Duodenal mucosa (tissue), 2 donors: Measurements from ENCODE around the gene TPRKB.
"Not testable (repeated sequence)": the region's sequence is repeated elsewhere in the genome, so short reads cannot be mapped to it uniquely, and the experiment has no call there.

Experiments used
- H3K27ac ChIP-seq: one replicate; pipeline ENCODE4 v1.7.0; 2013; ENCODE audit warnings: low read depth, low read length
- H3K27me3 ChIP-seq, 2 donors: one replicate each; pipeline ENCODE4 v1.7.0; 2013; ENCODE audit warnings: low read length in 2 of 2, control low read depth in 1 of 2; ENCODE audit not compliant: insufficient read depth in 2 of 2, control insufficient read depth in 1 of 2
- H3K36me3 ChIP-seq, 2 donors: one replicate each; pipeline ENCODE4 v1.7.0; 2013; ENCODE audit warnings: low read length in 2 of 2, control low read depth in 1 of 2; ENCODE audit not compliant: insufficient read depth in 2 of 2, control insufficient read depth in 1 of 2
- H3K4me1 ChIP-seq, 2 donors: one replicate each; pipeline ENCODE4 v1.7.0; 2013; ENCODE audit warnings: low read length in 2 of 2, control low read depth in 1 of 2; ENCODE audit not compliant: insufficient read depth in 2 of 2, control insufficient read depth in 1 of 2
- H3K4me3 ChIP-seq, 2 donors: one replicate each; pipeline ENCODE4 v1.7.0; 2013; ENCODE audit warnings: low read length in 2 of 2, low read depth in 1 of 2
- H3K9ac ChIP-seq, 2 donors: one replicate each; pipeline ENCODE4 v1.7.0; 2013; ENCODE audit warnings: low read length in 2 of 2, low read depth in 1 of 2
- H3K9me3 ChIP-seq, 2 donors: one replicate each; pipeline ENCODE4 v1.7.0; 2013; ENCODE audit warnings: low read length in 2 of 2, control low read depth in 1 of 2; ENCODE audit not compliant: control insufficient read depth in 1 of 2

Gene TPRKB

GRCh38 chr2:73717695-73718094 is 19.4 kb downstream of the TPRKB start:
- peaks cover 5 to 14% of the 10 kb centered on the region in 2 donors for H3K4me1 ChIP-seq
- H3K9me3 ChIP-seq, H3K9ac ChIP-seq, H3K27ac ChIP-seq, H3K27me3 ChIP-seq, H3K36me3 ChIP-seq, H3K4me3 ChIP-seq: not testable (repeated sequence)

- peaks cover 0 to 4% of the 10 kb centered on the region in 2 donors for H3K9me3 ChIP-seq
- H3K36me3 ChIP-seq = no peaks in the 10 kb centered on the region
- peaks cover 5 to 14% of the 10 kb centered on the region in 2 donors for H3K4me1 ChIP-seq
- no peak overlapping the region for H3K4me3 ChIP-seq
- no peaks in the 10 kb centered on the region for H3K27me3 ChIP-seq
- H3K27ac ChIP-seq = no peak overlapping the region
- H3K9ac ChIP-seq = no peak overlapping the region
Observed at GRCh38 chr2:73717251-73717606, 19.9 kb downstream of the TPRKB start.

GRCh38 chr2:73716543-73717250 is 20.4 kb downstream of the TPRKB start:
- peak overlapping the region in 1 of 2 donors; percentile 40 for H3K9ac ChIP-seq
- peak overlapping the region in 1 of 2 donors; percentile 7 for H3K4me3 ChIP-seq
- H3K27ac ChIP-seq = peak overlapping the region; percentile 32
- peaks cover 5 to 14% of the 10 kb centered on the region in 2 donors for H3K4me1 ChIP-seq
- no peaks in the 10 kb centered on the region for H3K36me3 ChIP-seq
- no peaks in the 10 kb centered on the region for H3K27me3 ChIP-seq
- peaks cover 0 to 4% of the 10 kb centered on the region in 2 donors for H3K9me3 ChIP-seq

- Histone ChIP-seq H3K9me3 (peaks cover 0 to 4% of the 10 kb centered on the region in 2 donors), H3K9ac (no peak overlapping the region), H3K4me1 (peaks cover 5 to 14% of the 10 kb centered on the region in 2 donors), H3K27ac (no peak overlapping the region), H3K36me3 (no peaks in the 10 kb centered on the region), H3K4me3 (no peak overlapping the region), H3K27me3 (no peaks in the 10 kb centered on the region)
Observed at GRCh38 chr2:73714091-73714490, 23.1 kb downstream of the TPRKB start.

GRCh38 chr2:73708527-73708926 is 28.6 kb downstream of the TPRKB start:
- Histone ChIP-seq H3K36me3 (no peaks in the 10 kb centered on the region), H3K9me3 (no peaks in the 10 kb centered on the region), H3K27ac (no peak overlapping the region), H3K4me1 (peaks cover 14 to 29% of the 10 kb centered on the region in 2 donors), H3K27me3 (no peaks in the 10 kb centered on the region), H3K9ac (no peak overlapping the region), H3K4me3 (no peak overlapping the region)

- Histone ChIP-seq H3K27ac (no peak overlapping the region), H3K27me3 (no peaks in the 10 kb centered on the region), H3K36me3 (no peaks in the 10 kb centered on the region), H3K4me3 (no peak overlapping the region), H3K4me1 (peaks cover 16 to 31% of the 10 kb centered on the region in 2 donors), H3K9ac (no peak overlapping the region), H3K9me3 (no peaks in the 10 kb centered on the region)
Observed at GRCh38 chr2:73707636-73708035, 29.5 kb downstream of the TPRKB start.

GRCh38 chr2:73707058-73707457 is 30.1 kb downstream of the TPRKB start:
- peaks cover 21 to 37% of the 10 kb centered on the region in 2 donors for H3K4me1 ChIP-seq
- no peaks in the 10 kb centered on the region for H3K9me3 ChIP-seq
- no peaks in the 10 kb centered on the region for H3K27me3 ChIP-seq
- H3K27ac ChIP-seq = no peak overlapping the region
- H3K9ac ChIP-seq = no peak overlapping the region
- H3K36me3 ChIP-seq = no peaks in the 10 kb centered on the region
- H3K4me3 ChIP-seq = no peak overlapping the region

- no peaks in the 10 kb centered on the region for H3K27me3 ChIP-seq
- H3K9me3 ChIP-seq = no peaks in the 10 kb centered on the region
- H3K27ac ChIP-seq = no peak overlapping the region
- no peaks in the 10 kb centered on the region for H3K36me3 ChIP-seq
- peaks cover 38 to 55% of the 10 kb centered on the region in 2 donors for H3K4me1 ChIP-seq
- no peak overlapping the region for H3K9ac ChIP-seq
- H3K4me3 ChIP-seq = no peak overlapping the region
Observed at GRCh38 chr2:73705091-73705490, 32.1 kb downstream of the TPRKB start.

- H3K4me3 ChIP-seq = no peak overlapping the region
- no peaks in the 10 kb centered on the region for H3K36me3 ChIP-seq
- no peak overlapping the region for H3K27ac ChIP-seq
- H3K9ac ChIP-seq = no peak overlapping the region
- no peaks in the 10 kb centered on the region for H3K27me3 ChIP-seq
- peaks cover 38 to 62% of the 10 kb centered on the region in 2 donors for H3K4me1 ChIP-seq
- H3K9me3 ChIP-seq = no peaks in the 10 kb centered on the region
Observed at GRCh38 chr2:73704285-73704684, 32.9 kb downstream of the TPRKB start.

- Histone ChIP-seq H3K9me3 (no peaks in the 10 kb centered on the region), H3K27ac (no peak overlapping the region)
Observed at GRCh38 chr2:73703675-73704074, 33.5 kb downstream of the TPRKB start.

More at GRCh38 chr2:73703675-73704074, 33.5 kb downstream of the TPRKB start:
- Histone ChIP-seq H3K4me1 (peaks cover 38 to 64% of the 10 kb centered on the region in 2 donors), H3K36me3 (no peaks in the 10 kb centered on the region), H3K27me3 (no peaks in the 10 kb centered on the region), H3K9ac (no peak overlapping the region), H3K4me3 (no peak overlapping the region)
